Measurements from ENCODE around the gene CAMK2A.

CAMK2A gene

GRCh38 chr5:150299571-150300327 is 10.2 kb upstream of the CAMK2A start:
- DNase-seq = no peak

DNA sequence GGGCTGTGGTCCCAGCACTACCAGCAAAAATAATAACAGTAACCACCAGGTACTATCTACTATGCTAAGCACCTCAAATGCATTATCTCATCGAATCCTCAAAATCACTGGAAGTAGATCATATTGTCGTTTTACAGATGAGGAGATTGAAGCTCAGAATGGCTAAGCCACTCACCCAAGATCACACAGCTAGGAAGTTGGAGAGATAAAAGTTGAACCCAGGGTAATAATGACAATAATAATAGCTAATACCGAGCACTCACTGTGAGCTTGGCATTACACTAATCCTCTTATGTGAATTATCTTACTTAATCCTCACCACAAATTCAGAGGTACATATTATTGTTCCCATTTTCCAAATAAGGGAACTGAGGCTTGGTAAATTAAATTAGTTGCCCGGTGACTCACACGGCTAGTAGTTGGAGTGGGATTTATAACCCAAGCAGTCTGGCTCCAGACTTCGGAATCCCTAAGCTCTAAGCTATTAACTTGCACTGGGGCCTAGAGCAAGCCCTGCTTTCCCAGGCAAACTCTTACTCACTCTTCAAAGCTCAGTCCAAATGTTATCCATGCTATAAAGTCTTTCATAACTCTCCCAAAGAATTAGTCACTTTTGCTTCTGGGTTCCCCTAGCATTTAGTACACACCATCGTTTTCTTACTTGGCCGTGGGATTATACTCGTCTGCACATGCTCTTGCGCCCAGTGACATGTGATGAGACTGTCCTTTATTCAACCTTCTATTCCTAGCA is 9.3 kb upstream of the CAMK2A start:
- DNase-seq = no peak

DNA sequence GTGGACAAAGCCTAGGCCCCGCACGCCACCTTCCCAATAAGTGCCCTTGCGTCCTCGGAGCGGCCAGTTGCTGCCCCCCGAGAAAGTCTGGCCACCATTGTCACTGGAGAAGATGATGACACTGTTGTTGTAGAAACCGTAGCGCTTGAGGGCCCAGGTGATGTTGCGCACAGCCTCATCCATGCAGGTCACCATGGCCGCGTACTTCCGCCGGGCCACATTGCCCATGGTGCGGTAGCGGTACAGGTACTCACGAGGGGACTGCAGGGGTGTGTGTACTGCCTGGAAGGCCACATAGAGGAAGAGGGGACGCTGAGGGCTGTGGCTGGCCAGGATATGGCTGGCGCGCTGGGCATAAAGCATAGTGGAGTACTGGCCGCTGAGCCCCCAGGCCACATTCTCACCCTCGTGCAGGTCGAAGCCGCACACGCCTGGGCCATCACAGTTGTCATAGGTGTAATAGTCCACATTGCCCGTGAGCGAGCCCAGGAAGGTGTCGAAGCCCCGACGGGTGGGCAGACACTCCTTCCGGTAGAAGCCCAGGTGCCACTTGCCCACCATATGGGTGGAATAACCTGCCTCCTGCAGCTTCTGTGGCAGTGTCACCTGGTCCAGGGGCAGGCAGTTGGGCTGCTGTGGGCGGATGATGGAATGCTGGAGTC is 8.5 kb upstream of the CAMK2A start:
- no peak for DNase-seq

DNA sequence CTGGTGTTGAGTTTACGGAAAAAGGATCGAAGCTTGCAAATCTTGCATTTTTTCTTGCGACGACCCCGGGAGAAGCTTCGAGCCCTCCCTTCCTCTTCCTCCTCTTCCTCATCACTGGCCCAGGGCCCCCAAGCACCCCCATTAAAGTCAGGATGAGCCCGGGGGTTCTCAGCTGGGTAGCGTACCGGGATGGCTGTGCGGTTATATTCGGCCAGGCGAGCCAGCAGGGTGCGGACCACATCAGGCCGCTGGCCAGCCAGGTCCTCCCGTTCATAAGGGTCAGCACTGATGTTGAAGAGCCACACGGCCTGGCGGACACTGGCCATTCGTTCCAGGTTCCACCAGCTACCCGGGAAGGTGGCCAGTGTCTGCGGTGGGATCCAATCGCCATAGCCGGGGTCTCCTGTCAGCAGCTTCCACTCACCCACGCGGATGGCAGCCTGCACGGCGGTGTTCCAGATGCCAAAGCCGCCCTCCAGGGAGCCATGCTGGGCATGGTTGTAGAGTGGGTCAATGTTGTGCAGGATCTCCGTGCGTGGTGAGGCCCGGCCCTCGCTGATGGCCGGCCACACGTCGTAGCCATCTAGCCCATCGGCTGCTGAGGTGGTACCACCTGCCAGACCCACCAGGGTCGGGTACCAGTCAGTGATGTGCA is 7.8 kb upstream of the CAMK2A start:
- DNase-seq = no peak

DNA sequence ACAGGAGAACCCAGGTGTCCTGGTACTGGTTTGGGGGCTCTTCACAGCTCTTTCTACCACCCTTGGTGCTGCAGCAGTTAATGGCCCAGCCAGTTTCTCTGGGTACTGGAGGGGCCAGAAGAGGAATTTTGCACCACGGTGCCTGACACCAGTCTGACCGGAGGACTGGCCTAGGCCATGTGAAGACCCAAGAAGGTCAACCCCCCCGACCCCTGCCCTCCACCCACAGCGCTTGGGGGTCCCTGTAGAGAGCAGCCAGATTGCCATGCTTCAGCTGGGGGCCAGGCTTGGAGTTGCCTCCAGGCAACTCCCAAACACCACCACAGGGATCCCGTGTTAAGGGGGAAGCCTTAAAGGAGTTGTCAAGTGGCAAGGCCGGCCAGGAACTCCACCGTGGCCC is 6.9 kb upstream of the CAMK2A start:
- DNase-seq = no peak

DNA sequence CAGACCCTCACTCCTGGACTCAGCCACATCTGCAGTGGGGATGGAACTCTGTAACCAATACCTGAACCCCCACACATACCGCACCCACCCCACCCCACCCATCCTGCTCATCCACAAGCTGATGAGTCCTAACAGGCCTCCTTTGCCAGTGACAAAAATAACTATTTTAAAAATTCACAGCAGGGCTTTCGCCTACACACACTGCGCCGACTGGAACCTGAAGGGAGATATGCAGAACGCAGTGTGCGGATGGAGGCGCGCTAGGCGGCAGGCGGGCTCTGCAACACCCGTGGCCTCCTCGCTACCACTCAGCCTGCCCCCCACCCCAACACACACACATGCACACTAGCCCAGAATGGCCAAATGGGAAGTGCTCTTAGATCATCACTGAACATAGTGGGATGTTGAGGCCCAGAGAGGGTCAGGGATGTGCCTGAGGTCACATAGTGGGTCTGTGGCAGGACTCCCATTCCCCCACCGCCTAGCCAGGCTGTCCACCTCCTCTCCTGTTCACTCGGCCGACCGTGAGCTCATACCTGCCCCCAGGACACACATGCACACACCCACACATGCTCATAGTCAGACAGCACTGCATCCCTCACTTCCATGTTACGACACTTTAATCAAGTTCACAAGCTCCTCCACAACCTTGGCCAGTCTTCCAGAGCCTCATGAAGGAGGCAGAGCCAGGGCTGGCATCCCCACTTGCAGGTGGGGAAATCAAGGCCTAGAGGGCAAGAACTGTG is 6.3 kb upstream of the CAMK2A start:
- no peak for DNase-seq

DNA sequence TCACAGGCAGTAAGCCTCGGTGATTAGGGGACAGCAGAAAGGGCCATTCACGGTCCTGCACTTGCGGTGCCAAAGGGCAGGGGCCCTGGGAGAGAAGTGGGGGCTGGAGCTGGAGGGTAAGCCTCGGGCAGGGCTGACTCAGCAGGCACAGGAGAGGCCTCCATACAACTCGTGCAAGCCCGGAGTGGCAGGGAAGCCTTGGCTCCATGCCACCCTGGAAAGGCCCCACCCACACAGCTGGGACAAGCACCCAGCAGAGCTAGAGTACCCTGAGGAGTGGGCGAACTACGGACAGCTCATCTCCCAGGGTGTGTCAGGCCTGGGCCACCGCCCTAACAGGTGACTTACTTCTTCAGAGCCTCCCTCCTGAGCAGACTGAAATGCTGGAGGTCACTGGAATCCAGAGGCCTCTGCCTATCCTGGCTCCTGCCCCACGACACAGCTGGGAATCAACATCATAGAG is 5.6 kb upstream of the CAMK2A start:
- no peak for DNase-seq

DNA sequence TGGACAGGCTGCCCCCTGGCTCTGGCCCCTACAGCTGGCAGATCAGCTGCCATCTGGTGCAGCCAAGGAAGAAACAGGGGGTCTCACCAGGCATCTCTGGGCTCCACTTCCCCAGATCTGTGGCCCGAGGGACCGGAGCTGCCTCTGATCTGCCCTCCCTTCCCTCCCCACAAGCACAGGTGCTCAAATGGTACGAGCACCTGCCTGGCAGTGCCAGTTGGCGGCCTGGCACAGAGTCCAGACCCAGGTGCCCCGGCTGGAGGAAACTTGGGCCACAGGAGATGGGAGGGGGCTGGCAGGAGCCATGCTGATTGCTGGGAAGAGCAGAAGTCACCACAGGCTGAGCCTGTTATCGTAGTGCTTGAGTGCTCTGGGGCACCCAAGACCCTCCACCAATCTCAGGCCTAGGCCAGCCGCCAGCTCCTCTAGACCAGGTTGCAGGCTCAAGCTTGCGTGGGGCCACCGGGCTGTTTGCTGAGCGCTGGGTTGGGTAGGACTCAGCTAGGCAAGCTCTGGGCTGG is 5.0 kb upstream of the CAMK2A start:
- DNase-seq = no peak

GRCh38 chr5:150293091-150293941 is 3.7 kb upstream of the CAMK2A start:
- DNase-seq = no peak

GRCh38 chr5:150291388-150292385 is 2.1 kb upstream of the CAMK2A start:
- no peak for DNase-seq

GRCh38 chr5:150288791-150289190 is 782 bp downstream of the CAMK2A start:
- no peak for DNase-seq

GRCh38 chr5:150288361-150288760 is 1.2 kb downstream of the CAMK2A start:
- no peak for DNase-seq

DNA sequence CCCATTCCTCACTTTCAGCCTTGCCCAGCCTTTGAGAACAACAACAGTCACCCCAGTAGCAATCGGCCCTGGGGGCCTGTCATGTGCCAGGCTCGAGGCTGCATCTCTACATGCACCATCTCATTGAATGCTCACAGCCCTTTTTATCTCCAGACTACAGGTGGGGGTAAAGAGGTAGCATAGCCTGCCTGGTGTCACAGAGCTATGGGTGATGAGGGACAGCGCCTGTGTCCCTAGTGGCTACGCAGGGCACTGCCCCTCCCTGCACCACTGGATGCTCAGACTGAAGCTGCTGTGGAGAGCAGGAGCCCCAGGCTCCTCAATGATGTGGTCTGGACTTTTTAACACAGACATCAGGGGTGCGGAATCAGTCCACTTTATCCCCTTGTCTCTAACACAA is 2.8 kb downstream of the CAMK2A start:
- no peak for DNase-seq

DNA sequence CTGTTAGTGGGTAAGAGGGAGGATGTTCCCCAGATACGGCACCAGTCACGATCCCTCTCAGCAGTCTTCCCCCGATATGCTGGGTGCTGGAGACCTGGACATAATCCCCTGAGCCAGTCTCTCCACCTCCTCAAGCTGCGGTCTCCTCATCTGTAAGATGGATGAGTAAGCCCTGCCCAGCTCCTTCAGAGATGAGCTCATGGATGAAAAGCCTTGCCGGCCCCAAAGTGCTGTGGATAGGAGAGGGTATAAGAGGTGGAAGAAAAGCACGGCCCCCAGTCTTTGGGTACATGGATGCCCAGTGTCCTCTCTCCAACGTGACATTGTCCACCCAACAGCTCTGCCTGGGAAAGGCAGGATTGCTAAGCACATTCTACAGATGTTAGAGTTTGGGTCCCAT is 4.5 kb downstream of the CAMK2A start:
- no peak for DNase-seq

- no peak for DNase-seq
Measured at GRCh38 chr5:150284311-150284710, 5.3 kb downstream of the CAMK2A start.

GRCh38 chr5:150283904-150284303 is 5.7 kb downstream of the CAMK2A start:
- DNase-seq = no peak

DNA sequence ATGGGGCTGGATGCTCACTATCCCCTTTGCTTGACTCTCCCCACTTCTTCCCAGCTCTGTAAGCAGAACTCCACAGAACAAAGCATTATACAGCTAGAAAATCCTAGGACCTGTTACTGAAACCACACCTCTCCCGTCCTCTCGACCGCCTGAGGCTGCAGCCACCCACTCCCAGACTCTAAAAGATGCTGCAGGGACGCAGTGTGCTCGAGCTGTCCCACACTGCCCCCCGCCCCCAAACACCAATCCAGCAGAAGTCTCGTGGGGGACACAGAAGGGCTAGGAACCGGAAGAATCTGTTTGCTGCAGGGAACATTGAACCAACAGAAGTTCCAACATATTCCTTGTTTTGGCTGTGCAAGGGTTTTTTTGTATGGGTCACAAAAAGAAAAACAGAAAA is 7.6 kb downstream of the CAMK2A start:
- DNase-seq = no peak

- peak; percentile 6 to 35 for DNase-seq
Measured at GRCh38 chr5:150279330-150280020, 10.1 kb downstream of the CAMK2A start.

- DNase-seq = no peak
Measured at GRCh38 chr5:150278916-150279315, 10.7 kb downstream of the CAMK2A start.

Measured in NCI-H2081 (cell line).